Right renal cortex interstitium (tissue), 3 donors: Measurements from ENCODE around the gene AP3S2. TPM values are rescaled to one million over a fixed set of nuclear protein-coding genes. Genes with fewer than 3 reads are reported as not detected.
"Not testable (repeated sequence)": the region's sequence is repeated elsewhere in the genome, so short reads cannot be mapped to it uniquely, and the experiment has no call there.

Experiments used
- DNase-seq, 3 donors: peaks; one replicate each; pipeline ENCODE4 v3.0.0-alpha.2; 2013; ENCODE audit warnings: low read depth in 3 of 3, low spot score in 2 of 3
- polyA plus RNA-seq, 3 donors: library from polyadenylated mRNA; unstranded; fragments of 120-200 nt; gene quantifications; one replicate each; pipeline ENCODE4 v1.2.1, GENCODE V29; 2013; ENCODE audit not compliant: insufficient read length in 3 of 3

Gene AP3S2
- polyA plus RNA-seq, 3 donors = 43.5 to 58.9 (median 54.2) TPM

- no peak for DNase-seq
Observed at GRCh38 chr15:89836267-89837133, 57.3 kb downstream of the AP3S2 start.

GRCh38 chr15:89835176-89835564 lies 58.6 kb downstream of the AP3S2 start:
- no peak for DNase-seq

- DNase-seq = not testable (repeated sequence)
Observed at GRCh38 chr15:89834465-89835175, 59.2 kb downstream of the AP3S2 start.

- no peak for DNase-seq
Observed at GRCh38 chr15:89833966-89834365, 59.8 kb downstream of the AP3S2 start.

GRCh38 chr15:89830639-89831038 lies 63.2 kb downstream of the AP3S2 start:
- DNase-seq = no peak

- no peak for DNase-seq
Observed at GRCh38 chr15:89829616-89830440, 64.0 kb downstream of the AP3S2 start.

GRCh38 chr15:89829161-89829560 lies 64.6 kb downstream of the AP3S2 start:
- DNase-seq = no peak

- DNase-seq = no peak
Observed at GRCh38 chr15:89828281-89829145, 65.3 kb downstream of the AP3S2 start.

GRCh38 chr15:89827829-89828228 lies 66.0 kb downstream of the AP3S2 start:
- DNase-seq = no peak

- no peak for DNase-seq
Observed at GRCh38 chr15:89826671-89827655, 66.8 kb downstream of the AP3S2 start.

GRCh38 chr15:89825271-89825940 lies 68.4 kb downstream of the AP3S2 start:
- no peak for DNase-seq

- no peak for DNase-seq
Observed at GRCh38 chr15:89824607-89824867, 69.3 kb downstream of the AP3S2 start.

GRCh38 chr15:89823836-89824606 lies 69.8 kb downstream of the AP3S2 start:
- DNase-seq = no peak

GRCh38 chr15:89822951-89823711 lies 70.7 kb downstream of the AP3S2 start:
- DNase-seq = no peak

GRCh38 chr15:89822611-89822950 lies 71.2 kb downstream of the AP3S2 start:
- DNase-seq = no peak

- DNase-seq = no peak
Observed at GRCh38 chr15:89822026-89822425, 71.8 kb downstream of the AP3S2 start.
